Adrenal gland (tissue), 12 donors: ENCODE results near the gene MSH5. TPM values are rescaled to one million over a fixed set of nuclear protein-coding genes. Genes with fewer than 3 reads are reported as not detected.

Source experiments
- DNase-seq, 7 donors: peaks; one replicate each; pipeline ENCODE4 v3.0.0-alpha.2; 2019 to 2020
- H3K27ac ChIP-seq, 5 donors: fragments of 200-600 bp; sonication (generic) in 4 of 5; 1 replicate in 3 of 5; 2 replicates in 2 of 5; pipeline versions ENCODE4 v1.5.1 to v1.8.0; 2016 to 2020; ENCODE audit warnings: mild to moderate bottlenecking in 1 of 5
- H3K27me3 ChIP-seq: fragments of 200-600 bp; 2 replicates; pipeline ENCODE4 v1.8.0; 2021
- H3K36me3 ChIP-seq, 2 donors: fragments of 200-600 bp; replicated peaks in 1 of 2; 1 replicate in 1 of 2; 2 replicates in 1 of 2; pipeline versions ENCODE4 v1.5.1 to v1.8.0; 2018 to 2022
- H3K4me1 ChIP-seq, 2 donors: fragments of 200-600 bp; replicated peaks in 1 of 2; 1 replicate in 1 of 2; 2 replicates in 1 of 2; pipeline versions ENCODE4 v1.5.1 to v1.8.0; 2018 to 2021
- H3K4me3 ChIP-seq, 4 donors: fragments of 200-600 bp; sonication (generic) in 3 of 4; one replicate each; pipeline ENCODE4 v1.5.1; 2016 to 2018
- H3K9me3 ChIP-seq, 3 donors: fragments of 200-600 bp; sonication (generic) in 1 of 3; replicated peaks in 1 of 3; 1 replicate in 2 of 3; 2 replicates in 1 of 3; pipeline versions ENCODE4 v1.5.1 to v1.8.0; 2016 to 2021
- POLR2A ChIP-seq, 2 donors: fragments of 450-650 bp; IDR thresholded peaks; one replicate each; pipeline ENCODE4 v1.6.1; 2017; ENCODE audit warnings: antibody characterized with exemption in 2 of 2, mild to moderate bottlenecking in 2 of 2, moderate library complexity in 1 of 2
- WGBS, 4 donors: extraction: QIAGEN DNeasy Blood & Tissue Kit in 2 of 4; methylation state at CpG; one replicate each; pipeline versions ENCODE4 v1.1.5 to v1.1.7; 2013 to 2017; 5-methylcytosine and 5-hydroxymethylcytosine counted together
- intact Hi-C, 2 donors: fragments of 100-400 bp; cut with DNase I; formaldehyde crosslinking; loops; one replicate each; pipeline versions ENCODE4 v1.14.1 to v1.15.0; 2022 to 2023
- polyA plus RNA-seq, 3 donors: library from polyadenylated mRNA; stranded (reverse); fragments of 200-250 nt in 2 of 3; fragments of 350-450 nt in 1 of 3; fragmentation: Illumina TruSeq in 1 of 3; extraction: RNeasy Lipid Tissue Mini Kit (QIAGEN cat#74804) in 1 of 3; gene quantifications; one replicate each; pipeline ENCODE4 v1.2.3, GENCODE V29; 2013 to 2014
- total RNA-seq, 9 donors: library from RNA; depleted of rRNA in 4 of 9; stranded (reverse); fragments of >200 nt in 4 of 9; fragments of 120-200 nt in 1 of 9; fragmentation: NEBNext Ultra II Directional in 1 of 9; extraction: Animal tissue kit (Norgen Biotek cat#: 25700) in 1 of 9; gene quantifications; one replicate each; pipeline versions ENCODE4 v1.1.0 to v1.2.4, GENCODE V29; 2013 to 2023
- TF ChIP-seq, protein P1 (sequence below), 6 experiments: fragments of 450-650 bp in 4 of 6; fragments of 200-600 bp in 2 of 6; sonication (generic) in 1 of 6; IDR thresholded peaks; 1 replicate in 5 of 6; 2 replicates in 1 of 6; pipeline versions ENCODE4 v1.5.1 to v1.8.0; 2016 to 2021; ENCODE audit warnings: antibody characterized with exemption in 6 of 6, mild to moderate bottlenecking in 2 of 6, moderate library complexity in 1 of 6
- donor health status: healthy with polysubstance abuse.
- donor health status: Bipolar disorder and iron deficiency.
- donor health status: DM: yes; HTN: yes; CAD: no.
- donor health status: DM: no; HTN: no; CAD: no.
- donor health status: DM: no; HTN: no; CAD: no.
- donor health status: DM: yes; HTN: yes; CAD: no.

The MSH5 gene
- total and polyA plus RNA-seq, 12 donors = 3.0 to 24.5 (median 6.4) TPM

DNA sequence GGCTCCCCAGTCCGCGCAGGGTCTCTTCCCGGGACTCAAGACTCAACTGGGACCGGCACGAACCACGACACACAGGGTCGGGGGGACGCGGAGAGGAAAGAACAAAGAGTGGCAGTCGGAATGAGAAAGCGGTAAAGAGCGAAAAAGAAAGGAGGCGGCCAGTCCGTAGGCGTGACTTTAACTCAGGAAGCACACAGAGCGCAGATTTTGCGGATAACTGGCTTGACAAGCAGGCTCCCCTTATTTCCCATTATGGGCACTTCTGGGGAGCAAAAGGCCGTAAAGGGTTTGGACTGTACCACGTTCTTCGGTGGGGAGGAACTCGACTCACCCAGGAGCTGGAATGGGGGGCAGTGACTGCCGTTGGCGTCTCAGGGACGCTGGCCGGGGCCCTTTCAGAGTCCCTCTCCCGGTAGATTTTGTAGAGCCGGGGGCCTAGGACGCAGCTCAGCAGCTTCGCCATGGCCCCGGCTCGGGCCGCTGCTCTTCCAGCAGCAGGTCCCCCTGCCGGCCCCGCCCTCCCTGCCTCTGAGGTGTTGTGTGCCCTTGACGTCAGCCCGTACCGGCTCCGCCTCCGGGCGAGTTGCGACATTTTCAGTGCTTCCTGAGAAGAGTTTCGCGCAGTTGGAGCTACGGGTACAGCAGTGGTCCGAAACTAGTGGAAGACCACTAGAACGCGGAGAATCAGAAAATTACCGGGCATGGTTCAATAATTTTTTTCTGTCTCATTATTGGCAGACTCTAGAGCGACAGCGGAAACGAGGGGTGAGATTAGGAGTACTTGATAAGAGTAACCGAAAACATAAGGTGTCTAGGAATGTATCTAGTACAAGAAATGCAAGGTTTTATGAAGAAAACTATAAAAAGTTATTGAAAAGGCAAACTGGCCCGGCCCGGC lies 36.7 kb upstream of the MSH5 start, which contains the start of gene ABHD16A:
ABHD16A (minus strand) TSS at position 506 of the 898 bp plus-strand sequence; CDS start at position 463, 43 bp downstream.
- WGBS, 4 donors = 1% methylated on average over 42 to 54 of the region's 54 CpGs

DNA sequence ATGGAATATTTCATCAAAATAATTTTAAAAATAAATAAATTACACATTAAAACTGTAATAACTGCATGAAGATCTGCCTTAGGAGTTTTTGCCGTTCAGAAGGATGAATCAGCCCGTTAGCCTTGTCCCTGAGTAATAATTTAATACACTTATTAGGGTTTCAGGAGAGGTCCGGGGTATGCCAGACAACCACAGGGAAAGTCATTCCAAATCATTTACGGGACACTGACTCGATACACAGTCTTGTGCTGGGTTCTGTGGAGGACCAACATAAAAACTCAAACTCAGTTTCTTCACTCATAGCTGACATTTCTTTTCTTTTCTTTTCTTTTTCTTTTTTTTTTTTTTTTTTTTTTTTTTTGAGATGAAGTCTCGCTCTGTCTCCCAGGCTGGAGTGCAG lies 33.9 kb upstream of the MSH5 start:
- Histone ChIP-seq H3K9me3 (no peaks in the 10 kb centered on the region), H3K36me3 (no peaks in the 10 kb centered on the region), H3K27ac (peak overlapping the region in 1 of 5 donors; percentile 14), H3K27me3 (no peaks in the 10 kb centered on the region), H3K4me1 (peaks cover 8 to 20% of the 10 kb centered on the region in 2 donors), H3K4me3 (no peak overlapping the region)
- TF ChIP-seq, protein P1, sequence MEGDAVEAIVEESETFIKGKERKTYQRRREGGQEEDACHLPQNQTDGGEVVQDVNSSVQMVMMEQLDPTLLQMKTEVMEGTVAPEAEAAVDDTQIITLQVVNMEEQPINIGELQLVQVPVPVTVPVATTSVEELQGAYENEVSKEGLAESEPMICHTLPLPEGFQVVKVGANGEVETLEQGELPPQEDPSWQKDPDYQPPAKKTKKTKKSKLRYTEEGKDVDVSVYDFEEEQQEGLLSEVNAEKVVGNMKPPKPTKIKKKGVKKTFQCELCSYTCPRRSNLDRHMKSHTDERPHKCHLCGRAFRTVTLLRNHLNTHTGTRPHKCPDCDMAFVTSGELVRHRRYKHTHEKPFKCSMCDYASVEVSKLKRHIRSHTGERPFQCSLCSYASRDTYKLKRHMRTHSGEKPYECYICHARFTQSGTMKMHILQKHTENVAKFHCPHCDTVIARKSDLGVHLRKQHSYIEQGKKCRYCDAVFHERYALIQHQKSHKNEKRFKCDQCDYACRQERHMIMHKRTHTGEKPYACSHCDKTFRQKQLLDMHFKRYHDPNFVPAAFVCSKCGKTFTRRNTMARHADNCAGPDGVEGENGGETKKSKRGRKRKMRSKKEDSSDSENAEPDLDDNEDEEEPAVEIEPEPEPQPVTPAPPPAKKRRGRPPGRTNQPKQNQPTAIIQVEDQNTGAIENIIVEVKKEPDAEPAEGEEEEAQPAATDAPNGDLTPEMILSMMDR (IDR thresholded peaks at IDR 0.05) = no peak
- TF ChIP-seq POLR2A (IDR thresholded peaks at IDR 0.05) = no peak
- no peak for DNase-seq
- intact Hi-C loops = no loop called here
- 42 to 63% (median 49%) methylated on average over 5 to 6 of the region's 6 CpGs for WGBS, 4 donors

More for the DNA sequence above, 36.7 kb upstream of the MSH5 start, which contains the start of gene ABHD16A:
- TF ChIP-seq, protein P1 (IDR thresholded peaks at IDR 0.05) = peak in 3 of 6 experiments; percentile 12 to 19 (median 18)
- peak; percentile 91 for TF ChIP-seq POLR2A (IDR thresholded peaks at IDR 0.05)
- peak within 1 kb of the TSS; percentile 90 to 99 (median 96) for H3K27ac ChIP-seq
- H3K27me3 ChIP-seq = no peaks in the 10 kb centered on the region
- H3K4me3 ChIP-seq = peak within 1 kb of the TSS; percentile 58 to 84 (median 80)
- peaks cover 8 to 25% of the 10 kb centered on the region in 2 donors for H3K4me1 ChIP-seq
- H3K36me3 ChIP-seq = peaks cover 0 to 15% of the 10 kb centered on the region in 2 donors
- intact Hi-C loops = no loop called here
- DNase-seq = peak; percentile 98 to 100 (median 99)
- H3K9me3 ChIP-seq = no peaks in the 10 kb centered on the region

DNA sequence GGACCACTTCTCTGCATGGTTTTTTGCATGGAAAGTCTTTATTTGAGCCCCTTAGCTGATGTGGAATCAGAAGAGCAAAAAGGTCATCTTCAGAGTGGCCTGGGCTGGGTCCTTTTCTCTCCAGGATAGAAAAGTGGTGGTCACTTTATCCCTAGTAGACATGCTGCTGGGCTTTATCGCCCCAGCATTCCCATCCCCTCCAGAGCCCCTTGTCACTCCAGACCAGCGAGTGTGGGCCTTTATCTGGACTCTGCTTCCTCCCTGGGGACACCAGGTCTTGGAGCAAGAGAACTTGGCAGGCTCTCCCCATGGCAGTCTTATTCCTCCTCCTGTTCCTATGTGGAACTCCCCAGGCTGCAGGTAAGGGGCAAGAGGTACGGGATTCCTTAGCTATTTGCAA lies 33.2 kb upstream of the MSH5 start, which contains the start of gene LY6G6F:
LY6G6F (plus strand) TSS at position 268 of the 400 bp plus-strand sequence; CDS start at position 309, 41 bp downstream.
- Histone ChIP-seq H3K27ac (peak within 1 kb of the TSS in 1 of 5 donors; percentile 14), H3K4me3 (no peak within 1 kb of the TSS), H3K27me3 (no peaks in the 10 kb centered on the region), H3K4me1 (peaks cover 7 to 13% of the 10 kb centered on the region in 2 donors), H3K36me3 (no peaks in the 10 kb centered on the region), H3K9me3 (no peaks in the 10 kb centered on the region)
- intact Hi-C loops = no loop called here
- TF ChIP-seq POLR2A (IDR thresholded peaks at IDR 0.05) = no peak
- TF ChIP-seq, protein P1 (IDR thresholded peaks at IDR 0.05) = no peak
- 55 to 75% (median 68%) methylated on average over 3 of the region's 3 CpGs for WGBS, 4 donors
- DNase-seq = no peak

DNA sequence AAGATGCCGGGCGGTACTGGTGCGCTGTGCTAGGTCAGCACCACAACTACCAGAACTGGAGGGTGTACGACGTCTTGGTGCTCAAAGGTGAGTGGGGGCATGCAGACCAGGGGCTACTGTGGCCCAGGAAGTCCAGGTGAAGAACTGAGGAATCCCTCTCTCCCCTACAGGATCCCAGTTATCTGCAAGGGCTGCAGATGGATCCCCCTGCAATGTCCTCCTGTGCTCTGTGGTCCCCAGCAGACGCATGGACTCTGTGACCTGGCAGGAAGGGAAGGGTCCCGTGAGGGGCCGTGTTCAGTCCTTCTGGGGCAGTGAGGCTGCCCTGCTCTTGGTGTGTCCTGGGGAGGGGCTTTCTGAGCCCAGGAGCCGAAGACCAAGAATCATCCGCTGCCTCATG lies 32.1 kb upstream of the MSH5 start:
- H3K4me3 ChIP-seq = no peak overlapping the region
- intact Hi-C loops = no loop called here
- no peak for DNase-seq
- H3K4me1 ChIP-seq = peaks cover 0 to 6% of the 10 kb centered on the region in 2 donors
- H3K9me3 ChIP-seq = no peaks in the 10 kb centered on the region
- WGBS, 4 donors = 80 to 92% (median 87%) methylated on average over 1 to 10 of the region's 10 CpGs
- TF ChIP-seq, protein P1 (IDR thresholded peaks at IDR 0.05) = no peak
- TF ChIP-seq POLR2A (IDR thresholded peaks at IDR 0.05) = no peak
- no peak overlapping the region for H3K27ac ChIP-seq
- no peaks in the 10 kb centered on the region for H3K27me3 ChIP-seq
- no peaks in the 10 kb centered on the region for H3K36me3 ChIP-seq
